Adipocyte (in vitro differentiated cells): ENCODE results near the gene REXO5.
A peak's percentile ranks its signal among the peaks of the same experiment; 100 is the strongest.
"Not testable (repeated sequence)": the region's sequence is repeated elsewhere in the genome, so short reads cannot be mapped to it uniquely, and the experiment has no call there.

Source experiments
- DNase-seq: peaks from one replicate; pipeline ENCODE4 v3.0.0-alpha.2; 2015; ENCODE audit warnings: low read depth
- H3K27me3 ChIP-seq: replicated peaks from 2 replicates; pipeline ENCODE4 v1.7.0; 2013; ENCODE audit warnings: mild to moderate bottlenecking, low read length, moderate library complexity; ENCODE audit not compliant: control insufficient read depth, insufficient read depth
- H3K36me3 ChIP-seq: 2 replicates; pipeline ENCODE4 v1.7.0; 2013; ENCODE audit warnings: low read length, mild to moderate bottlenecking, moderate library complexity; ENCODE audit not compliant: control insufficient read depth, insufficient read depth, severe bottlenecking
- H3K4me1 ChIP-seq: 2 replicates; pipeline ENCODE4 v1.7.0; 2013; ENCODE audit warnings: mild to moderate bottlenecking, low read length, moderate library complexity; ENCODE audit not compliant: control insufficient read depth, insufficient read depth
- H3K4me3 ChIP-seq: 2 replicates; pipeline ENCODE4 v1.7.0; 2013; ENCODE audit warnings: mild to moderate bottlenecking, low read length, moderate library complexity
- H3K9ac ChIP-seq: 2 replicates; pipeline ENCODE4 v1.7.0; 2013; ENCODE audit warnings: mild to moderate bottlenecking, low read length, moderate library complexity
- H3K9me3 ChIP-seq: 2 replicates; pipeline ENCODE4 v1.7.0; 2013; ENCODE audit warnings: mild to moderate bottlenecking, low read length, moderate library complexity; ENCODE audit not compliant: control insufficient read depth

Gene REXO5

DNA sequence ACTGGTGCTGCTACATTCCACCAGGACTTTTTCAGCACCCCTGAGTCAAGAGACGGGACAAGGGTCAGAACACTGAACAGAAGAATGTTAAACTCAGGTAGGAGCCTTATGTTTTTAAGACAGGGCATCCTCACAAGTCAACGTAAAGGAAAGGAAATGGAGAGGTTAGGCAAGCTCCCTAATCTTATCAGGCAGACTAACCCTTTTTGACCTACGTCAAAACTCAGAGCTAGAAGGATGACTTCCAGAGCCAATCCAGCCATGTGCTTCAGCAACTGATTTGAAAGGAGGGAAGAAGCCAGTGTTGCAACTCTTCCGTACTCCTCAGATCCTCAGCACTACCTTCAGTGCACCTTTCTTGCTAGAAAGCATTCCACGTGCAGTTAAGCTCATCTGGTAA, 46.8 kb downstream of the REXO5 start:
- no peak for DNase-seq
- peaks cover 87% of the 10 kb centered on the region for H3K4me1 ChIP-seq
- no peak overlapping the region for H3K4me3 ChIP-seq
- H3K9me3 ChIP-seq = no peaks in the 10 kb centered on the region
- H3K36me3 ChIP-seq = peaks cover 56% of the 10 kb centered on the region
- peak overlapping the region; percentile 86 for H3K9ac ChIP-seq
- H3K27me3 ChIP-seq = no peaks in the 10 kb centered on the region

DNA sequence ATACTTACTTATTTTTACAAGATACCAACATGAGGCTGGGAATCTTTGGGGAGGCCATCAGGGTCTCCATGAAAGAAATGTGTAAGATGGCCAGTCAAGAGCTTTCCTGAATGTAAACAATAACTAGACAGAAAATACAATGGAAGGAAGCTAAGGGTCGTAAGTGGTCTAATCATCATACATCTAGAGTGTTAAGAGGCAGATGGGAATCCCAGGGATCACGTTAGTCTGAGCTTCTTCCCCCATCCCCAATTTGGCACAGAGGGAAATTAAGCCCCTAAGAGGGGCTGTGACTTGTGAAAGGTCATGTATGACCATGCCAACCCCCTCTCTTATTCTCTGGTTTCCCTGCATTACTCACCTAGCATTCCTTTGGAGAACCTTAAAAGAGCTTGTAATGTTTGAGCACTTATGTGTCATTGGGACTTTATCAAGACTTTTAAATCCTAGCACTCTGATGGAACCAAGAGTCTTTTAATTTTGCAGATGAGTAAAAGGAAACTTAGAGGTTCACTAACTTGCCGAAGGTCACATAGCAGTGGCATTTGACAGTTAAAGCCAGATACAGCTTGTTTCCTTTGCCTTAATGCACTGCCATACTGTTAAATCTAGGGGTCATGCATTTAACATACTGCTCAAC, 47.8 kb downstream of the REXO5 start:
- Histone ChIP-seq H3K9ac (peak overlapping the region; percentile 86), H3K9me3 (no peaks in the 10 kb centered on the region), H3K4me1 (peaks cover 88% of the 10 kb centered on the region), H3K4me3 (peak overlapping the region; percentile 8), H3K36me3 (peaks cover 58% of the 10 kb centered on the region), H3K27me3 (no peaks in the 10 kb centered on the region)
- DNase-seq = no peak

DNA sequence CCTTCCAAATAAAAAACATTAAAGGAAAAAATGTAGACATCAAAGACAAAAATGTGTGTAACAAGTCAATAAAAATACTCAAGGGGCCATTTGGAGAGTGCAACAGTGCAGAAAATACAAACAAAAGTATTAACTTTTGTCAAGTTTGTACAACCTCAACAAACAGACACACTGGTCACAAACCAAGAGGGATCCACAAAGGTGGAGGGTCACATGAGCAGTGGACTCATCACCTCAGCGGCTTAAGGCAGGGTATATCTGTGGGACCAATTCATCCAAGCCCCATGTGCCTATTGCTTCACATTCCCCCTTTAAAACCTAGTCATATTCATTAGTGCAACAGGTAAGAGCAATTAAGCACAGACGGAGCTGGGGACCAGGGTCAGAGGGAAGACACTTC, 48.6 kb downstream of the REXO5 start:
- peaks cover 88% of the 10 kb centered on the region for H3K4me1 ChIP-seq
- no peak for DNase-seq
- no peaks in the 10 kb centered on the region for H3K27me3 ChIP-seq
- H3K4me3 ChIP-seq = no peak overlapping the region
- H3K9ac ChIP-seq = no peak overlapping the region
- no peaks in the 10 kb centered on the region for H3K9me3 ChIP-seq
- peaks cover 67% of the 10 kb centered on the region for H3K36me3 ChIP-seq

DNA sequence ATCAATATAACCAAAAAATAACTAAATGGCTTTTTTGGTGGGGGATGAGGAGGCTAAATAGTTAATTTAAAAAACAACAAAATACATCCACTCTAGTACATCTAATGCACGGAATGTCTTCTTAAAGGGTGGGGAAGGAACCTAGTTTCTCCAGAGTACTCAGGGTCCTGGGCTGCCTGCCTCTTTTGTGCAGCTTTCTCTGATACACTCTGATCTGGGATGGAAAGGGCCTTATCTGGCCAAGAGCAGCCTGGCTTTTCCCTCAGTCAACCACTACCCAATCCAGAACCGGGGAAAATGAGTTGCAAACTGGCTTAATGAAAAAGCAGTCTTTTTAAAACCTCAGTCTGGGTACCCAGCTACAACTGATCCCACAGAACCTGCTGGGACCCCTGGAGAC, 51.0 kb downstream of the REXO5 start:
- DNase-seq = no peak
- H3K4me3 ChIP-seq = no peak overlapping the region
- peaks cover 73% of the 10 kb centered on the region for H3K4me1 ChIP-seq
- peaks cover 85% of the 10 kb centered on the region for H3K36me3 ChIP-seq
- peak overlapping the region; percentile 12 for H3K9ac ChIP-seq
- no peaks in the 10 kb centered on the region for H3K27me3 ChIP-seq
- no peaks in the 10 kb centered on the region for H3K9me3 ChIP-seq

DNA sequence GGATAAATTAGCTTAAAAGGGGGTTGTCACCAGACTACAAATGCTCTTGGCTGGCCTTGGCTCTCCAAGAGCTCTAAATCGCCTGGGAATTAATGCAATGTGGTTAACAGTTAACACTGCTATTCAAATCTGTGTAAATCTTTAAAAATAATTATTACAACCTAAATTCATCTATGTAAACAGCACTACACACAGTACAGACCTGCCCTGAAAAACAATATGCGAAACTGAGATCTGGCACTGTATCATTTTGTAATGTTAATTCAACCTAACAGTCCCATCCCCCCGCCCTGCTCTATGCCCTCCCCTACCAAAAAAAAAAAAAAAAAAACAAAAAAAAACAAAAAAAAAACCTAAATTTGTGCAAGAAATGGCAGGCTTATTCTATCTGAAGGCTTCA, 52.9 kb downstream of the REXO5 start:
- H3K9me3 ChIP-seq = no peaks in the 10 kb centered on the region
- no peak overlapping the region for H3K4me3 ChIP-seq
- H3K27me3 ChIP-seq = no peaks in the 10 kb centered on the region
- peaks cover 61% of the 10 kb centered on the region for H3K4me1 ChIP-seq
- no peak for DNase-seq
- H3K9ac ChIP-seq = peak overlapping the region; percentile 18
- peaks cover 78% of the 10 kb centered on the region for H3K36me3 ChIP-seq

DNA sequence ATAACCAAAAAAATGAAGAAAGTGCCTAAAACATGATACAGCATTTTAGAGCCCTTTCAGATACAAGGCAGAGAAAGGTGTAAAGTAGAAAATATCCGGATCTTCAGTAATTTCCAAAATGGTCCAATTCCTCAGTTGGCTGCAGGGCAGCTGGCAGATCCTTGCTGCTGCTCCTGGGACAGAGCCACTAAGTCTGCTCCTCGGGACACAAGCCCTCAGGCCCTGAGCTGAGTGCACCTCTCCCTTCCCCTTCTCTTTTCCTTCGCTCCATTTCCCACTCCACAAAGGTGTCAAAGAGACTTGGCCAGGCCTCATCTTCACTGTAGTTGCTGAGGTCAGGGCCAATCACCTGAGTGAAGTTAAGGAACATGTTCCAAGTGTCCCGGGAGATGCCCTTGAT, 53.4 kb downstream of the REXO5 start:
- no peak overlapping the region for H3K4me3 ChIP-seq
- no peaks in the 10 kb centered on the region for H3K9me3 ChIP-seq
- peaks cover 73% of the 10 kb centered on the region for H3K36me3 ChIP-seq
- peaks cover 61% of the 10 kb centered on the region for H3K4me1 ChIP-seq
- no peaks in the 10 kb centered on the region for H3K27me3 ChIP-seq
- DNase-seq = no peak
- H3K9ac ChIP-seq = peak overlapping the region; percentile 18

DNA sequence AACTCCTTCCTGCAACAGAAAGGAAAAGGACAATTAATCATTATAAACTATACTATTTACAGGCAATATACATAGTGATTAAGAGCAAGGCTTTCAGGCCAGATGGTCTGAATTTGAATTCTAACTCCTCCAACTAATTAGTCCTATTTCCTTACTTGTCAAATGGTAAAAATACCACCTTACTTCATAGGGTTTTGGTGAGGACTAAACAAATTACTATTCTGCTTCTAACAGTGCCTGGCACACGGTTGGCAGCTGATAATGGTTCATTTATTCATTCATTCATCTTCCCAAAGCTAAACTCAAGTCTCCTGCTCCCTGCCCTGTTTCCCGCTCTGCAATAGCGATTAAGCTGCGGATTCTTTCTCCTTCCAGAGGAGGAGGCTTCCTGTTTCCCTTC, 54.0 kb downstream of the REXO5 start:
- Histone ChIP-seq H3K36me3 (peaks cover 67% of the 10 kb centered on the region), H3K4me1 (peaks cover 59% of the 10 kb centered on the region), H3K27me3 (no peaks in the 10 kb centered on the region), H3K9me3 (no peaks in the 10 kb centered on the region), H3K9ac (peak overlapping the region; percentile 18), H3K4me3 (no peak overlapping the region)
- DNase-seq = no peak

DNA sequence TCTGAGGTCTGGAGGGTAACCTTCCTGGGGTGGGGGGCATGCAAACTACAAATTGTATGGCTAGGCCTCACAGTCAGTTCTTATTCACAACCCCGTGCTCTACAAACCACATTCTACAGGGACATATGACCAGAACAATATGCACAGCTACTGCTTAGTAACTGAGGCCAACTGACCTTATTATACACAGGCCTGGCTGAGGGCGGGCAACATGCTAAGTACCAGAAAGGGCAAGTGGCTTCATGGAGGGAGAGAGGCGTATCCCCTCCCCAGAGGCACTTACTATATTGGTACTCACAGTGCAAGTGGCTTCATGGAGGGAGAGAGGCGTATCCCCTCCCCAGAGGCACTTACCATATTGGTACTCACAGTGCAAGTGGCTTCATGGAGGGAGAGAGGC, 54.7 kb downstream of the REXO5 start:
- H3K4me3 ChIP-seq, DNase-seq, H3K27me3 ChIP-seq, H3K9me3 ChIP-seq: not testable (repeated sequence)
- peaks cover 60% of the 10 kb centered on the region for H3K36me3 ChIP-seq
- H3K9ac ChIP-seq = peak overlapping the region; percentile 8
- H3K4me1 ChIP-seq = peaks cover 59% of the 10 kb centered on the region

DNA sequence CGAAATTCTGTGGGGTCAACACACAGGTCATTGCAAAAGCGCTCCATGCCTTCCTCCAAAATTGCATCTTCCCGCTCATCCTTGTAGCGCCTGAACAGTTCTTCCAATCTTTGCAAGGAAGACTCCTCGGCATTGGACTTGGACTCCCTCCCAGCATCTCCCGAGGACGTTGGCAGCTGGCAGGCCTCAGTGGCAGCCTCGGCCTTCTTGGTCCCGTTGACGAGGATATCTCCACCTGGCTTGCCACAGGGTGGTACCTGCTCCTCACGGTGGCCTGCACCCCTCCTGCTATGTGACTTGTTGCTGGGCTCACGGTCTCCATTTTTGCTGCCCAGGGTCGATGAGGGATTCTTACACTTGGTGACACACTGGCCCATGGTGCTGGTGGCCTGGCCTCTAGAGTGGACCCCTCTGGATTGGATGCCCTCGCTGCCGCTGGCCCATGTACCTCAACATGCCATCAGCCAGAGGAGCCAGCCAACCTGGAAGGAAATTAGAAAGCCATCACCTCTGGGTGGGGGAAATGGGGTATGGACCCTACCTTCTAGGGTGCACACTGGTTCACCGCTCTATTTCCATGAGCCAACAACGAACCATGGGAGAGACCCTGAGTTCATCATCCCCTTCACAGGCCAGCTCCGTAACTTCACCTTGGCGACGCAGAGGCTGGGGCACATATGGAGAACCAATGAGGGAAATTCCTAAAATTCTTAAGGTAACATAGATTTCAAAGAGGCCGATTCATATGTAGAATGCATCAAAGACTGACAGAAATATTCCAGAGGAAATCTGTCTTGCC, 56.0 kb downstream of the REXO5 start:
- no peaks in the 10 kb centered on the region for H3K9me3 ChIP-seq
- peaks cover 47% of the 10 kb centered on the region for H3K36me3 ChIP-seq
- no peak for DNase-seq
- H3K4me3 ChIP-seq = no peak overlapping the region
- H3K27me3 ChIP-seq = no peaks in the 10 kb centered on the region
- peaks cover 59% of the 10 kb centered on the region for H3K4me1 ChIP-seq
- H3K9ac ChIP-seq = no peak overlapping the region

DNA sequence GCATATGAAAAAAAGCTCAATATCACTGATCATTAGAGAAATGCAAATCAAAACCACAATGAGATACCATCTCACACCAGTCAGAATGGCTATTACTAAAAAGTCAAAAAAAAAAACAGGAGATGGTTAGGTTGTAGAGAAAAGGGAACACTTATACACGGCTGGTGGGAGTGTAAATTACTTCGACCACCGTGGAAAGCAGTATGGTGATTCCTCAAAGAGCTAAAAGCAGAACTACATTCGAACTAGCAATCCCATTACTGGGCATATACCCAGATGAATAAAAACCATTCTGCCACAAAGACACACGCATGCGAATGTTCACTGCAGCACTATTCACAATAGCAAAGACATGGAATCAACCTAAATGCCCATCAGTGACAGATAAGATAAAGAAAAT, 58.0 kb downstream of the REXO5 start:
- not testable (repeated sequence) for H3K27me3 ChIP-seq, DNase-seq, H3K9me3 ChIP-seq
- Histone ChIP-seq H3K36me3 (peaks cover 36% of the 10 kb centered on the region), H3K4me1 (peaks cover 69% of the 10 kb centered on the region), H3K9ac (peak overlapping the region; percentile 26), H3K4me3 (peak overlapping the region; percentile 12)

DNA sequence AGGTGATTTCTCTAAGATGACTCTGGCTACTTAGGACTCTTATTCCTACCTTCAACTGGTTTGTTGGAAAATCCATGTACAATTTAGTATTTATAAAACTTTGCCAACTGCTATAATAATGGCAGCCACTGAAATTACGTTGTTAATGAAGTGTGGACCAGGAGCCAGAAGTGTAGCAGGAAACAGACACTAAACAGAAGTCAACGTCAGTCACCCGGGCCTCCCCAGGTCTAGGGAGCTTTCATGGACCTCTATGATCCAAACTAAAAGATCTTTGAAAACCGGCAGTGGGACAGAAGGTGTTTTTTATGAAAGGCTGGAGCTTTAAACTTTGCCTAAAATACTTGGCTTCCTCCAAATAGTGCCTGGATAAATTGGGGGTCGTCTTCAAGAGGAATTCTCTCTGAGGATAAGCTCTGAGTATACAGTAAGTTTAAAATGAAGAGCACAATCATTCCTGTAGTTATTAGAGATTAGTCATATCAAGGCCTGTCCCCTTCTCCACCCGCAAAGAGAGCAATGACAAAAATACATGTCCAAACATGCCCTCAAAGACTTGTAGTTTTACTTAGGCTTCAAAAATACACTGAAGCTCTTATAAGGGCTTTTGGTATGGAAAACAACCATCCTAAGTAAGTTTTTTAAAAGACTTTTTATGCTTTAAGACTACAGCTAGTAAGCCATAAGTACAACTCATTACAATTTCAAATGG, 59.2 kb downstream of the REXO5 start:
- Histone ChIP-seq H3K9me3 (no peaks in the 10 kb centered on the region), H3K36me3 (peaks cover 24% of the 10 kb centered on the region), H3K27me3 (no peaks in the 10 kb centered on the region), H3K4me1 (peaks cover 69% of the 10 kb centered on the region), H3K9ac (peak overlapping the region; percentile 84), H3K4me3 (peak overlapping the region; percentile 64)
- DNase-seq = peak; percentile 47
